H1 (cell line): Measurements from ENCODE around the gene FAM186B. TPM values are rescaled to one million over a fixed set of nuclear protein-coding genes. Genes with fewer than 3 reads are reported as not detected.

Experiments
- CTCF ChIA-PET: fragments of 300-600 bp; sonication (Branson Sonifier 250); formaldehyde crosslinking; loops from one replicate; lab custom pipeline; 2021; ENCODE audit not compliant: partially characterized antibody; lab: Charles Lee
- POLR2A ChIA-PET: fragments of 300-600 bp; sonication (Branson Sonifier 250); formaldehyde crosslinking; loops from one replicate; lab custom pipeline; 2021; ENCODE audit warnings: inconsistent platforms; ENCODE audit not compliant: partially characterized antibody; lab: Charles Lee
- DNase-seq, 2 experiments: peaks; one replicate each; pipeline versions ENCODE4 v3.0.0 to v3.0.0-alpha.2; 2010 to 2022; ENCODE audit warnings: low spot score in 2 of 2, low read depth in 1 of 2, mixed read lengths in 1 of 2
- FAIRE-seq: peaks from 2 replicates; lab custom pipeline; 2011; peaks lifted over from hg19 to GRCh38; lab: Jason Lieb, UNC
- H2AFZ ChIP-seq: 2 replicates; pipeline ENCODE4 v1.8.1; 2012; ENCODE audit warnings: low read length, inconsistent platforms
- H2AK5ac ChIP-seq: 2 replicates; pipeline ENCODE4 v1.6.1; 2013; ENCODE audit warnings: low read depth, low read length
- H2BK120ac ChIP-seq: replicated peaks from 2 replicates; pipeline ENCODE3; 2013; ENCODE audit warnings: low read depth, low read length, inconsistent platforms
- H2BK12ac ChIP-seq: 2 replicates; pipeline ENCODE4 v1.6.1; 2013; ENCODE audit warnings: low read depth, low read length
- H2BK15ac ChIP-seq: 2 replicates; pipeline ENCODE4 v1.6.1; 2013; ENCODE audit warnings: low read length
- H2BK20ac ChIP-seq: 2 replicates; pipeline ENCODE4 v1.6.1; 2013; ENCODE audit warnings: low read length
- H2BK5ac ChIP-seq: 2 replicates; pipeline ENCODE4 v1.6.1; 2013; ENCODE audit warnings: low read depth, low read length
- H3K14ac ChIP-seq: 2 replicates; pipeline ENCODE4 v1.6.1; 2013; ENCODE audit warnings: inconsistent platforms; ENCODE audit not compliant: insufficient read length
- H3K18ac ChIP-seq: 2 replicates; pipeline ENCODE4 v1.6.1; 2013; ENCODE audit warnings: low read length; ENCODE audit errors: extremely low read depth
- H3K23ac ChIP-seq: 2 replicates; pipeline ENCODE4 v1.6.1; 2013; ENCODE audit warnings: inconsistent platforms; ENCODE audit not compliant: insufficient read length
- H3K23me2 ChIP-seq: 2 replicates; pipeline ENCODE4 v1.6.1; 2013; ENCODE audit warnings: low read depth, low read length
- H3K27ac ChIP-seq: 2 replicates; pipeline ENCODE4 v1.6.1; 2011; ENCODE audit warnings: low read depth, low read length, inconsistent platforms
- H3K27me3 ChIP-seq, 4 experiments: replicated peaks in 1 of 4; 1 replicate in 1 of 4; 2 replicates in 3 of 4; pipeline versions ENCODE4 v1.6.1 to v1.8.1; 2011 to 2013; ENCODE audit warnings: low read length in 3 of 4, mild to moderate bottlenecking in 3 of 4, inconsistent platforms in 2 of 4, mixed read lengths in 2 of 4, moderate library complexity in 1 of 4; ENCODE audit not compliant: control insufficient read depth in 3 of 4, insufficient read depth in 3 of 4; ENCODE audit errors: extremely low read depth in 1 of 4
- H3K36me3 ChIP-seq, 4 experiments: 2 replicates each; pipeline versions ENCODE4 v1.6.1 to v1.8.1; 2011 to 2013; ENCODE audit warnings: mild to moderate bottlenecking in 4 of 4, low read length in 3 of 4, moderate library complexity in 2 of 4, control low read depth in 1 of 4, inconsistent platforms in 1 of 4; ENCODE audit not compliant: insufficient read depth in 4 of 4, control insufficient read depth in 2 of 4
- H3K4ac ChIP-seq: replicated peaks from 2 replicates; pipeline ENCODE3; 2013; ENCODE audit warnings: low read length, low read depth, mixed read lengths, inconsistent platforms; ENCODE audit not compliant: insufficient read length
- H3K4me1 ChIP-seq, 4 experiments: replicated peaks in 1 of 4; 1 replicate in 1 of 4; 2 replicates in 3 of 4; pipeline versions ENCODE4 v1.6.1 to v1.8.1; 2011 to 2013; ENCODE audit warnings: low read length in 3 of 4, inconsistent platforms in 2 of 4, mixed read lengths in 1 of 4; ENCODE audit not compliant: insufficient read depth in 4 of 4, control insufficient read depth in 3 of 4
- H3K4me2 ChIP-seq, 2 experiments: 2 replicates each; pipeline versions ENCODE4 v1.6.1 to v1.8.1; 2011 to 2013; ENCODE audit warnings: low read depth in 2 of 2, low read length in 2 of 2, control low read depth in 1 of 2, inconsistent platforms in 1 of 2, mild to moderate bottlenecking in 1 of 2; ENCODE audit not compliant: insufficient read depth in 1 of 2
- H3K4me3 ChIP-seq, 4 experiments: fragments of 200-600, 300-600 bp in 1 of 4; sonication (generic), shearing (Covaris generic), sonication (Bioruptor Twin) in 1 of 4; 2 replicates each; pipeline versions ENCODE4 v1.5.1 to v1.8.1; 2011 to 2016; ENCODE audit warnings: low read length in 4 of 4, low read depth in 3 of 4, control low read depth in 2 of 4, inconsistent platforms in 2 of 4, mild to moderate bottlenecking in 2 of 4, mixed read lengths in 1 of 4, moderate library complexity in 1 of 4; ENCODE audit not compliant: insufficient read depth in 2 of 4; ENCODE audit errors: extremely low read depth in 1 of 4
- H3K56ac ChIP-seq: replicated peaks from 2 replicates; pipeline ENCODE3; 2013; ENCODE audit warnings: low read depth, mild to moderate bottlenecking, mixed read lengths, low read length, inconsistent platforms; ENCODE audit not compliant: insufficient read length
- H3K79me1 ChIP-seq: 2 replicates; pipeline ENCODE4 v1.6.1; 2013; ENCODE audit warnings: low read depth, low read length, control low read depth
- H3K79me2 ChIP-seq, 2 experiments: 2 replicates each; pipeline versions ENCODE4 v1.6.1 to v1.8.1; 2012 to 2013; ENCODE audit warnings: low read length in 2 of 2, mild to moderate bottlenecking in 2 of 2, inconsistent platforms in 1 of 2; ENCODE audit not compliant: insufficient read depth in 2 of 2, control insufficient read depth in 1 of 2
- H3K9ac ChIP-seq, 4 experiments: replicated peaks in 1 of 4; 1 replicate in 1 of 4; 2 replicates in 3 of 4; pipeline versions ENCODE4 v1.6.1 to v1.8.1; 2011 to 2013; ENCODE audit warnings: low read depth in 3 of 4, low read length in 3 of 4, control low read depth in 2 of 4, mild to moderate bottlenecking in 2 of 4, moderate library complexity in 2 of 4, inconsistent platforms in 1 of 4; ENCODE audit errors: extremely low read depth in 1 of 4
- H3K9me3 ChIP-seq, 2 experiments: 2 replicates each; pipeline versions ENCODE4 v1.6.1 to v1.8.1; 2012 to 2013; ENCODE audit warnings: mild to moderate bottlenecking in 2 of 2, moderate library complexity in 2 of 2, control low read depth in 1 of 2, inconsistent platforms in 1 of 2, low read depth in 1 of 2, low read length in 1 of 2, mixed read lengths in 1 of 2; ENCODE audit not compliant: insufficient read depth in 2 of 2
- H4K20me1 ChIP-seq, 2 experiments: replicated peaks in 1 of 2; 2 replicates each; pipeline versions ENCODE3 to v1.8.1; 2011 to 2013; ENCODE audit warnings: inconsistent platforms in 2 of 2, low read length in 2 of 2, mild to moderate bottlenecking in 1 of 2; ENCODE audit not compliant: insufficient read depth in 2 of 2, control insufficient read depth in 1 of 2
- H4K5ac ChIP-seq: 2 replicates; pipeline ENCODE4 v1.6.1; 2013; ENCODE audit warnings: low read length, low read depth, mixed read lengths, inconsistent platforms; ENCODE audit not compliant: insufficient read length
- H4K8ac ChIP-seq: 2 replicates; pipeline ENCODE4 v1.8.0; 2013; ENCODE audit warnings: mild to moderate bottlenecking, moderate library complexity, low read length, inconsistent platforms; ENCODE audit not compliant: insufficient read depth; ENCODE audit errors: extremely low read depth
- H4K91ac ChIP-seq: replicated peaks from 2 replicates; pipeline ENCODE3; 2013; ENCODE audit warnings: low read length, mixed read lengths, inconsistent platforms; ENCODE audit not compliant: insufficient read length
- ASH2L ChIP-seq: fragments of 200-600, 300-600 bp; sonication (generic); IDR thresholded peaks from one replicate; pipeline ENCODE4 v1.7.1; 2017; ENCODE audit warnings: low read length
- BRCA1 ChIP-seq: IDR thresholded peaks from 2 replicates; pipeline ENCODE4 v1.6.1; 2012; ENCODE audit warnings: low read depth, low read length, improper control_type of control experiment
- EGR1 ChIP-seq: IDR thresholded peaks from 2 replicates; pipeline ENCODE4 v1.6.1; 2011; ENCODE audit warnings: low read depth, low read length, borderline replicate concordance
- GABPA ChIP-seq: IDR thresholded peaks from 2 replicates; pipeline ENCODE4 v1.6.1; 2011; ENCODE audit warnings: mild to moderate bottlenecking, low read length, moderate library complexity, borderline replicate concordance; ENCODE audit not compliant: insufficient read depth
- JUN ChIP-seq: IDR thresholded peaks from 2 replicates; pipeline ENCODE4 v1.6.1; 2011; ENCODE audit warnings: low read depth, mild to moderate bottlenecking, improper control_type of control experiment, low read length
- NRF1 ChIP-seq: IDR thresholded peaks from 2 replicates; pipeline ENCODE4 v1.6.1; 2011; ENCODE audit warnings: mild to moderate bottlenecking, low read depth, low read length, improper control_type of control experiment
- SIRT6 ChIP-seq: IDR thresholded peaks from one replicate; pipeline ENCODE4 v1.7.1; 2012; ENCODE audit warnings: low read length, inconsistent platforms
- SRF ChIP-seq: IDR thresholded peaks from 2 replicates; pipeline ENCODE4 v1.6.1; 2011; ENCODE audit warnings: mild to moderate bottlenecking, low read depth, low read length, moderate library complexity
- SUZ12 ChIP-seq: fragments of 200-600 bp; sonication (generic); IDR thresholded peaks from 2 replicates; pipeline ENCODE4 v1.6.1; 2012; ENCODE audit warnings: mild to moderate bottlenecking, inconsistent platforms, low read length, moderate library complexity, mixed read lengths
- WGBS, 2 experiments: shearing (Covaris generic) in 1 of 2; methylation state at CpG; one replicate each; pipeline versions ENCODE4 v1.1.6 to v1.1.7; 2013 to 2015; ENCODE audit warnings: low lambda C conversion rate in 2 of 2, mixed read lengths in 2 of 2, inconsistent platforms in 1 of 2, low coverage in 1 of 2, missing lambda C conversion rate in 1 of 2; ENCODE audit not compliant: insufficient replicate concordance in 2 of 2, insufficient coverage in 1 of 2, insufficient read length in 1 of 2; ENCODE audit errors: extremely low coverage in 1 of 2, missing lambda C conversion rate in 1 of 2; 5-methylcytosine and 5-hydroxymethylcytosine counted together
- polyA plus RNA-seq, 7 experiments: library from polyadenylated mRNA; depleted of rRNA in 3 of 7; stranded (reverse) in 5 of 7; unstranded in 2 of 7; fragments of >200 nt in 5 of 7; fragments of 200-250 nt in 2 of 7; gene quantifications; 1 replicate in 5 of 7; 2 replicates in 1 of 7; 4 replicates in 1 of 7; pipeline versions ENCODE4 v1.2.1 to v1.2.3, GENCODE V29; 2011 to 2013; ENCODE audit warnings: missing spikeins in 2 of 7, mixed read lengths in 2 of 7
- total RNA-seq: library from RNA; stranded (reverse); fragmentation: NEBNext Ultra II Directional; extraction: Animal tissue kit (Norgen Biotek cat#: 25700); gene quantifications from 2 replicates; pipeline ENCODE4 v1.2.1, GENCODE V29; 2021
- TF ChIP-seq, protein P1 (sequence below): IDR thresholded peaks from 2 replicates; pipeline ENCODE4 v1.6.1; 2012; ENCODE audit warnings: inconsistent platforms
- TF ChIP-seq, protein P2 (sequence below): IDR thresholded peaks from 2 replicates; pipeline ENCODE4 v1.6.1; 2012; ENCODE audit warnings: low read length, inconsistent platforms

The FAM186B gene
- total and polyA plus RNA-seq, 2 of the 8 experiments (the other 6 are each of a cell fraction or from before 2014, with no cell fraction given), result 0.12 to 0.73 TPM

- Histone ChIP-seq H3K23me2 (no peaks in the 10 kb centered on the region), H3K18ac (no peak overlapping the region), H3K9ac (no peak overlapping the region), H4K91ac (no peak overlapping the region), H2BK120ac (no peak overlapping the region), H3K23ac (no peak overlapping the region), H2BK20ac (no peak overlapping the region), H3K56ac (no peak overlapping the region), H3K9me3 (no peaks in the 10 kb centered on the region), H3K4me3 (no peak overlapping the region), H3K36me3 (no peaks in the 10 kb centered on the region), H3K79me1 (no peaks in the 10 kb centered on the region), H4K5ac (no peak overlapping the region), H3K27ac (no peak overlapping the region), H4K8ac (peak overlapping the region; percentile 1; the same call in 1 of the 2 replicates), H3K14ac (no peak overlapping the region), H3K79me2 (no peaks in the 10 kb centered on the region), H3K4me2 (no peak overlapping the region), H4K20me1 (no peaks in the 10 kb centered on the region), H3K4me1 (no peaks in the 10 kb centered on the region), H2BK5ac (no peak overlapping the region; the same call in 1 of the 2 replicates), H3K4ac (no peak overlapping the region), H3K27me3 (peaks cover 0 to 4% (median 0%) of the 10 kb centered on the region in 4 experiments; a peak in 2 of 7 replicates), H2BK12ac (no peak overlapping the region), H2BK15ac (no peak overlapping the region), H2AFZ (no peak overlapping the region), H2AK5ac (no peak overlapping the region)
- WGBS, 2 experiments, result 92% methylated on average over 8 of the region's 8 CpGs; no CpG with 5 or more reads in 1 of the 2 experiments
- ChIA-PET CTCF (interaction anchor here (0.8 to 1.9 kb wide), 4 partner anchors 9 to 303 kb away, joined by 3 to 6 read pairs (median 3); no protein-coding TSS in a partner anchor), POLR2A (interaction anchor here (1.0 to 1.8 kb wide), 3 partner anchors 8 to 22 kb away, joined by 3 to 7 read pairs (median 4); no protein-coding TSS in a partner anchor)
- FAIRE-seq, result no peak
- DNase-seq, result no peak
- TF ChIP-seq ASH2L, result no peak
- no peak for TF ChIP-seq NRF1
- no peak for TF ChIP-seq SIRT6
- TF ChIP-seq EGR1, result no peak
- no peak for TF ChIP-seq BRCA1
- TF ChIP-seq, protein P1, sequence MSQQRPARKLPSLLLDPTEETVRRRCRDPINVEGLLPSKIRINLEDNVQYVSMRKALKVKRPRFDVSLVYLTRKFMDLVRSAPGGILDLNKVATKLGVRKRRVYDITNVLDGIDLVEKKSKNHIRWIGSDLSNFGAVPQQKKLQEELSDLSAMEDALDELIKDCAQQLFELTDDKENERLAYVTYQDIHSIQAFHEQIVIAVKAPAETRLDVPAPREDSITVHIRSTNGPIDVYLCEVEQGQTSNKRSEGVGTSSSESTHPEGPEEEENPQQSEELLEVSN, result no peak
- no peak for TF ChIP-seq SRF
- TF ChIP-seq GABPA, result no peak
- no peak for TF ChIP-seq JUN
- TF ChIP-seq SUZ12, result no peak
- TF ChIP-seq, protein P2, sequence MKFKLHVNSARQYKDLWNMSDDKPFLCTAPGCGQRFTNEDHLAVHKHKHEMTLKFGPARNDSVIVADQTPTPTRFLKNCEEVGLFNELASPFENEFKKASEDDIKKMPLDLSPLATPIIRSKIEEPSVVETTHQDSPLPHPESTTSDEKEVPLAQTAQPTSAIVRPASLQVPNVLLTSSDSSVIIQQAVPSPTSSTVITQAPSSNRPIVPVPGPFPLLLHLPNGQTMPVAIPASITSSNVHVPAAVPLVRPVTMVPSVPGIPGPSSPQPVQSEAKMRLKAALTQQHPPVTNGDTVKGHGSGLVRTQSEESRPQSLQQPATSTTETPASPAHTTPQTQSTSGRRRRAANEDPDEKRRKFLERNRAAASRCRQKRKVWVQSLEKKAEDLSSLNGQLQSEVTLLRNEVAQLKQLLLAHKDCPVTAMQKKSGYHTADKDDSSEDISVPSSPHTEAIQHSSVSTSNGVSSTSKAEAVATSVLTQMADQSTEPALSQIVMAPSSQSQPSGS, result no peak
Measured at GRCh38 chr12:49599961-49600360, 5.5 kb downstream of the FAM186B start.
